CD4-positive, alpha-beta T cell treated with Interleukin-15 for 4 hours (primary cell): ENCODE data around the gene SLC35B1.

Source experiments
- DNase-seq: peaks from one replicate; pipeline ENCODE4 v3.0.0-alpha.2; 2020; ENCODE audit warnings: low spot score

Gene SLC35B1

DNA sequence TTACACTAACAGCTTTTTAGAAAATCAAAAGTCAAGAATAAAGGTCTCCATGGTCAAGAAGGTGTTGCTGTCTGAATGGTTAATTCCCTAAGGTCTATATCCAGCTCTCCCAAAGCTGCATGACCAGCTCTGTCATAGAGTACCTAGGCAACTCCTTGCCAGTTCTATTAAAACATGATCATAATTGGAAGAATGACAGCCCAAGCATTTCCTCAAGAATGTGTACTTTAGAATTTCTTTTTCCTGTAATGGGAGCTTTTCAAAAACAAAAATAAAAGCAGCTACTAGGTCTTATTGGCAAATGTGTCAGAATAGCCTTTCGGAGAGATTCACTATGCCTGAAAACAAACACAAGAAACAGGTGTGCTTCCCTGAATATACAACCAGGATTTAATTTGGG is 37.8 kb downstream of the SLC35B1 start:
- no peak for DNase-seq

DNA sequence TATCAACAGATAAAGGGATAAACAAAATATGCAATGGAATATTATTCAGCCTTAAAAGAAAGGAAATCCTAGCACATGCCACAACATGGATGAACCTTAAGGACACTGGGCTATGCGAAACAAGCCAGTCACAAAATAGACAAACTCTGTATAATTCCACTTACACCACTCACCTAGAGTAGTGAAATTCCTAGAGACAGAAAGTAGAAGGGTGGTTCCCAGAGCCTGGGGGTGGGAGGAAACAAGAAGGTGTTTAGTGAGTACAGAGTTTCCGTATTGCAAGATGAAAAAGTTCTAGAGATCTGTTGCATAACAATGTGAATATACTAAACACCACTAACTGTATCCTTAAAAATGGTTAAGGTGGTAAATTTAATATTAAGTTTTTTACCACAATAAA is 39.9 kb downstream of the SLC35B1 start:
- no peak for DNase-seq

- DNase-seq, result no peak
Observed at GRCh38 chr17:49664706-49665211, 43.0 kb downstream of the SLC35B1 start.

GRCh38 chr17:49659661-49660382 is 47.9 kb downstream of the SLC35B1 start:
- DNase-seq, result no peak

DNA sequence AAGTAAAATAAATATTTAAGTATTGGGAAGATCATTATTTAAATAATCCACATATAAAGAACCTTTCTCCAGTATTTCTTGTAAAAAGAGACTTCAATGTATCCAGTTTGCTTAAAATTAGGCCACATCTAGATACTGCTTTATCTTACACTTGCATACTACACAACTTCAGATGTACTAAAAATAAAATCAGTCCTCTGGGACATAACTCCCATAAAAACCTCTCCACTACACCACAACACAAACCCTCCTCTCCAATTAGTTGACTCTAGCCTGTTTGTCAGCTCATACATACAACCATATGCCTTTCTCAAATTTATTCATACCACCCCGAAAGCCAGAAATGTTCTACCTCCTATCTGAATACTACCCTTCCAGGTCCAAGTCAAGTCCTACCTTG is 51.5 kb downstream of the SLC35B1 start:
- DNase-seq, result no peak
